ENCODE results near the gene TAPBPL.

TAPBPL gene

GRCh38 chr12:6435961-6436715 lies 15.7 kb upstream of the TAPBPL start:
- DNase-seq (ENCODE audit: low read depth) = no peak

GRCh38 chr12:6437586-6437985 lies 14.3 kb upstream of the TAPBPL start:
- DNase-seq (ENCODE audit: low read depth) = no peak

GRCh38 chr12:6438345-6438744 lies 13.5 kb upstream of the TAPBPL start:
- DNase-seq (ENCODE audit: low read depth) = no peak

GRCh38 chr12:6440391-6440790 lies 11.5 kb upstream of the TAPBPL start:
- no peak for DNase-seq (ENCODE audit: low read depth)

- DNase-seq (ENCODE audit: low read depth) = no peak
These were observed 9.0 kb upstream of the TAPBPL start for GRCh38 chr12:6442836-6443235.

GRCh38 chr12:6443361-6443983 lies 8.4 kb upstream of the TAPBPL start:
- DNase-seq (ENCODE audit: low read depth) = no peak

GRCh38 chr12:6444031-6444430 lies 7.8 kb upstream of the TAPBPL start:
- no peak for DNase-seq (ENCODE audit: low read depth)

GRCh38 chr12:6444704-6445688 lies 6.8 kb upstream of the TAPBPL start, which contains the start of gene CD27:
CD27 (plus strand) TSS chr12:6444955; CDS start chr12:6445096, 141 bp downstream.
- DNase-seq (ENCODE audit: low read depth) = no peak

GRCh38 chr12:6450091-6450868 lies 1.6 kb upstream of the TAPBPL start:
- DNase-seq (ENCODE audit: low read depth) = no peak

GRCh38 chr12:6450869-6451347 lies 934 bp upstream of the TAPBPL start:
- DNase-seq (ENCODE audit: low read depth) = no peak

GRCh38 chr12:6452245-6452943 lies 552 bp downstream of the TAPBPL start:
- no peak for DNase-seq (ENCODE audit: low read depth)

- no peak for DNase-seq (ENCODE audit: low read depth)
These were observed 1.2 kb downstream of the TAPBPL start for GRCh38 chr12:6452944-6453630.

GRCh38 chr12:6457220-6457945 lies 5.5 kb downstream of the TAPBPL start:
- no peak for DNase-seq (ENCODE audit: low read depth)

- DNase-seq (ENCODE audit: low read depth) = no peak
These were observed 6.6 kb downstream of the TAPBPL start for GRCh38 chr12:6458281-6459003.

GRCh38 chr12:6459004-6459337 lies 7.1 kb downstream of the TAPBPL start:
- DNase-seq (ENCODE audit: low read depth) = no peak

GRCh38 chr12:6460751-6461371 lies 9.0 kb downstream of the TAPBPL start:
- no peak for DNase-seq (ENCODE audit: low read depth)

- DNase-seq (ENCODE audit: low read depth) = no peak
These were observed 9.8 kb downstream of the TAPBPL start for GRCh38 chr12:6461401-6462233.

Data from stimulated activated CD8-positive, alpha-beta memory T cell treated with anti-CD3 and anti-CD28 coated beads, Interleukin-7, amount 100 ng/mL, for 24 hours (primary cell).